HL-60 (cell line): ENCODE data around the gene ASB12.
A peak's percentile ranks its signal among the peaks of the same experiment; 100 is the strongest.
"Not testable (repeated sequence)": the region's sequence is repeated elsewhere in the genome, so short reads cannot be mapped to it uniquely, and the experiment has no call there.

Experiments
- DNase-seq, 2 experiments: peaks; one replicate each; pipeline ENCODE4 v3.0.0-alpha.2; 2010 to 2020; ENCODE audit warnings: low read depth in 1 of 2, low spot score in 1 of 2
- H3K27ac ChIP-seq: fragments of 250-450 bp; sonication (Bioruptor Pico); replicated peaks from 2 replicates; pipeline ENCODE4 v1.5.1; 2020; ENCODE audit warnings: mild to moderate bottlenecking, moderate library complexity
- H3K27me3 ChIP-seq: fragments of 250-450 bp; sonication (Bioruptor Pico); 2 replicates; pipeline ENCODE4 v1.5.1; 2021; ENCODE audit warnings: mild to moderate bottlenecking, moderate library complexity; ENCODE audit not compliant: insufficient read depth, poor library complexity, severe bottlenecking
- H3K4me3 ChIP-seq: replicated peaks from 2 replicates; pipeline ENCODE4 v1.5.1; 2011; ENCODE audit warnings: mild to moderate bottlenecking, control low read depth, low read length; ENCODE audit not compliant: insufficient read depth
- GABPA ChIP-seq: IDR thresholded peaks from 2 replicates; pipeline ENCODE4 v1.6.1; 2012; ENCODE audit warnings: low read depth
- POLR2AphosphoS5 ChIP-seq: IDR thresholded peaks from 2 replicates; pipeline ENCODE4 v1.6.1; 2012; ENCODE audit warnings: low read depth
- SPI1 ChIP-seq: IDR thresholded peaks from 2 replicates; pipeline ENCODE4 v1.6.1; 2012; ENCODE audit warnings: low read depth, mild to moderate bottlenecking, borderline replicate concordance
- TF ChIP-seq, protein P1 (sequence below): IDR thresholded peaks from one replicate; pipeline ENCODE4 v1.5.1; 2011; ENCODE audit warnings: low read length, control low read depth, inconsistent platforms; ENCODE audit not compliant: insufficient read depth
- TF ChIP-seq, protein P2 (sequence below): IDR thresholded peaks from 2 replicates; pipeline ENCODE4 v1.6.1; 2012; ENCODE audit warnings: low read depth; ENCODE audit not compliant: insufficient replicate concordance

ASB12 gene

DNA sequence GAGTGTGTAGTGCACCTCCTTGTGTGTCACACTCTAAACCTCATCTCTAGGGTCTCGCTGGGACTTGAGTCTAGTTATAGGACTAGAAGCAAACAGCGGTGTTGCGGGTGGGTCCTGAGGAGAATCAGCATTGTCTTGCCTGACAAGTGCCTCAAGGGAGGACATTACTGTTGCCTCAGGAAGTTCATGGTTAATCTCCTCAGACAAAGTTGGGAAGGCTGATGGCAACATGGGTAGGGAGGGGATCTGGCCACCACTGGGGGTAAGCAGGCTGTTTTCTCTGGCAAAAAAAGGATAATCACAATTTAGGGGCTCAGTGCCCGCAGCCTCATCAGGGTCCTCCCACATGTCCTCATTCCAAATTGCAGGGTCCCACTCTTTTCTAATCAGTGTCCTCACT, 12.4 kb downstream of the ASB12 start:
- no peak for DNase-seq
- no peak overlapping the region for H3K27ac ChIP-seq
- TF ChIP-seq, protein P1, sequence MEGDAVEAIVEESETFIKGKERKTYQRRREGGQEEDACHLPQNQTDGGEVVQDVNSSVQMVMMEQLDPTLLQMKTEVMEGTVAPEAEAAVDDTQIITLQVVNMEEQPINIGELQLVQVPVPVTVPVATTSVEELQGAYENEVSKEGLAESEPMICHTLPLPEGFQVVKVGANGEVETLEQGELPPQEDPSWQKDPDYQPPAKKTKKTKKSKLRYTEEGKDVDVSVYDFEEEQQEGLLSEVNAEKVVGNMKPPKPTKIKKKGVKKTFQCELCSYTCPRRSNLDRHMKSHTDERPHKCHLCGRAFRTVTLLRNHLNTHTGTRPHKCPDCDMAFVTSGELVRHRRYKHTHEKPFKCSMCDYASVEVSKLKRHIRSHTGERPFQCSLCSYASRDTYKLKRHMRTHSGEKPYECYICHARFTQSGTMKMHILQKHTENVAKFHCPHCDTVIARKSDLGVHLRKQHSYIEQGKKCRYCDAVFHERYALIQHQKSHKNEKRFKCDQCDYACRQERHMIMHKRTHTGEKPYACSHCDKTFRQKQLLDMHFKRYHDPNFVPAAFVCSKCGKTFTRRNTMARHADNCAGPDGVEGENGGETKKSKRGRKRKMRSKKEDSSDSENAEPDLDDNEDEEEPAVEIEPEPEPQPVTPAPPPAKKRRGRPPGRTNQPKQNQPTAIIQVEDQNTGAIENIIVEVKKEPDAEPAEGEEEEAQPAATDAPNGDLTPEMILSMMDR = no peak
- TF ChIP-seq GABPA (no peak), POLR2AphosphoS5 (no peak), SPI1 (no peak)
- TF ChIP-seq, protein P2, sequence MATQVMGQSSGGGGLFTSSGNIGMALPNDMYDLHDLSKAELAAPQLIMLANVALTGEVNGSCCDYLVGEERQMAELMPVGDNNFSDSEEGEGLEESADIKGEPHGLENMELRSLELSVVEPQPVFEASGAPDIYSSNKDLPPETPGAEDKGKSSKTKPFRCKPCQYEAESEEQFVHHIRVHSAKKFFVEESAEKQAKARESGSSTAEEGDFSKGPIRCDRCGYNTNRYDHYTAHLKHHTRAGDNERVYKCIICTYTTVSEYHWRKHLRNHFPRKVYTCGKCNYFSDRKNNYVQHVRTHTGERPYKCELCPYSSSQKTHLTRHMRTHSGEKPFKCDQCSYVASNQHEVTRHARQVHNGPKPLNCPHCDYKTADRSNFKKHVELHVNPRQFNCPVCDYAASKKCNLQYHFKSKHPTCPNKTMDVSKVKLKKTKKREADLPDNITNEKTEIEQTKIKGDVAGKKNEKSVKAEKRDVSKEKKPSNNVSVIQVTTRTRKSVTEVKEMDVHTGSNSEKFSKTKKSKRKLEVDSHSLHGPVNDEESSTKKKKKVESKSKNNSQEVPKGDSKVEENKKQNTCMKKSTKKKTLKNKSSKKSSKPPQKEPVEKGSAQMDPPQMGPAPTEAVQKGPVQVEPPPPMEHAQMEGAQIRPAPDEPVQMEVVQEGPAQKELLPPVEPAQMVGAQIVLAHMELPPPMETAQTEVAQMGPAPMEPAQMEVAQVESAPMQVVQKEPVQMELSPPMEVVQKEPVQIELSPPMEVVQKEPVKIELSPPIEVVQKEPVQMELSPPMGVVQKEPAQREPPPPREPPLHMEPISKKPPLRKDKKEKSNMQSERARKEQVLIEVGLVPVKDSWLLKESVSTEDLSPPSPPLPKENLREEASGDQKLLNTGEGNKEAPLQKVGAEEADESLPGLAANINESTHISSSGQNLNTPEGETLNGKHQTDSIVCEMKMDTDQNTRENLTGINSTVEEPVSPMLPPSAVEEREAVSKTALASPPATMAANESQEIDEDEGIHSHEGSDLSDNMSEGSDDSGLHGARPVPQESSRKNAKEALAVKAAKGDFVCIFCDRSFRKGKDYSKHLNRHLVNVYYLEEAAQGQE = no peak
- no peaks in the 10 kb centered on the region for H3K27me3 ChIP-seq
- H3K4me3 ChIP-seq = no peak overlapping the region

DNA sequence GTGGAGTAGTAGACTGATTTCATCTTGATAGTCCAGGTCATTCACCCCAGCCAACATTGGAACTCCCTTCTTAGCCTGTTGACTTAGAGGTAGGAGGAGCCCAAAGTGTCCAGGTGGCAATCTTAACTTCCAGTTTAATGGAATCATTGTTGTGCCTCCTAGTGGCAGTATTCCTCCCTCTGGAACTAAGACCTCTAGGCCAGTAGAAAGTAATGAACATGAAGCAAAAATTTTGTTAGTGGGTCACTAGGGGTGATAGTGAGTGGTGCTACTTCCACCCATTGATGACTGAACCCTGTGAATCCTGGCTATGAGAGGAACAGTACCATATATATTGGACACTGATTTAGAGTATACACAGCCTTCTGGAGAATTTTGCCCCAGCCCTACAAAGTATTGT, 16.4 kb downstream of the ASB12 start:
- H3K27me3 ChIP-seq, H3K27ac ChIP-seq, H3K4me3 ChIP-seq, DNase-seq: not testable (repeated sequence)

DNA sequence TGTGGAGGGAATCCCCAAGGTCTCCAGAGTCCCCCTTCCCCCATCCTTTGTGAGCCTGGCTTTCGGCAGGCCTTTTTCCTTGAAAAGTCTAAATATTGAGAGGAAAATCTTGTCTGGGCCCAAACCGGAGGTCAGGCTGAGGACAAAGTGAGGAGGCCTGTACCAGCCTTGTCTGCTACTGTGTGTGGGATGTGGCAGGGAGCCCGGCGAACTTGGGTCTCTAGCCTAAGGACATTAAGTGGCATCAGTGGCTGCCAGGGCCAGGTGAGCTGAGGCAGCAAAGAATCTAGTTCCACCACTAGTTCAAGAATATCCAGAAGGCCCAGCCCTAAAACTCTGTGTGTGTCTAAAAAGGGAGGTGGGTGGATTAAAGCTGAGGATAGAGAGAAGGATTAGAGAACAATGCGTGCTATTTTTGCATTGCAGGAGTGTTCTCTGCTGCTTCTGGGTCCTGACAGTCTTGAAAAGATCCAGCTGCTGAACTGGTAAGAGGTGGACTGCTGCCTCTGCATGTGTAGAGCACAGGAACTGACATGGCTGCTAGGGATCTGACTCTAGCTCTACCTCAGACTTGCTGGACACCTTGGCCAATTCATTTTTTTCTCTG, 23.7 kb downstream of the ASB12 start:
- peak overlapping the region; percentile 57 for H3K4me3 ChIP-seq
- DNase-seq = no peak
- TF ChIP-seq, protein P2 = no peak
- TF ChIP-seq POLR2AphosphoS5 (no peak), GABPA (no peak), SPI1 (no peak)
- TF ChIP-seq, protein P1 = no peak
- H3K27ac ChIP-seq = peak overlapping the region; percentile 90
- H3K27me3 ChIP-seq = no peaks in the 10 kb centered on the region

DNA sequence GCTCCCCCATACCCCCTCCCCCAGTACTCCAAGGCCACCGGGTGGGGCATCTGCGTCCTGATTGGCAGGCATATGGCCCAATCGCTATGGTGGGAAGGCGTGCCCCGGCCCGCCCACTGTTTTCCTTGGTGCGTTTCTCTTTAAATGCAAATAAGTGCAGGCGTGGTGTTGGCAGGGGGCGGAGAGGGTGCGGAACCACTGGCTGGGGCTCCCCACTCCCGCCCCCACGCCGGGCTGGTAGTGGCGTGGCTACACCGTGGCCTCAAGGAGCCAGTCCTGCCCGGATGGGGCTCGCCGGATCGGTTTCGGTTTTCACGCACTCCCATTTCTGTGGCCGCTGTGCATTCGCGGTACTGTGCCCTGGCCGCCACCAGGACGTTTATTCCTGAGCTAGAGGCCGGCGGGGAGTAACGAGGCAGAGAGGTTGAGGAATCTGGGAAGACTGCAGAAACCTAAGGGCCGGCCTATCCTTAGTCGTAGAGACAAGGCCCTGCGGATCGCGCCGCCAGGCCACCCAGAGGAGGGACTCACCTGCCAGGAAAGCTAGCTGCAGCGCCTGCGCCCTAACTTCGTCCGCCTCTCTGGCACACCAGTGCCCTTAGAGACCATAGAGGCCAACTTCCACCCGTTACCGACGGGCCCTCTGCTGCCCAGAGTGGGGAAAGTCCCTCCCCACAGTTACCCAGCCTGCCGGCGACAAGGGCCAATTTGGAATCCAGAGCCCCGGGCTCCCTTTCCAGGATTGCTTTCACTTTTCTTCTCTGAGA, 24.5 kb downstream of the ASB12 start:
- H3K4me3 ChIP-seq = peak overlapping the region; percentile 57
- H3K27me3 ChIP-seq = no peaks in the 10 kb centered on the region
- DNase-seq = peak; percentile 67 to 91
- H3K27ac ChIP-seq = peak overlapping the region; percentile 90
- TF ChIP-seq GABPA = no peak
- TF ChIP-seq, protein P1 = no peak
- peak; percentile 74 for TF ChIP-seq POLR2AphosphoS5
